Lower lobe of right lung (tissue), 2 donors: Measurements from ENCODE around the gene TIMP3. TPM values are rescaled to one million over a fixed set of nuclear protein-coding genes. Genes with fewer than 3 reads are reported as not detected.

ENCODE experiments used
- ATAC-seq, 2 donors: fragments of 200-7000 bp; cut with Tn5 transposase; one replicate each; pipeline ENCODE4 v1.9.1; 2020 to 2022; ENCODE audit warnings: mild to moderate bottlenecking in 2 of 2, moderate library complexity in 2 of 2
- DNase-seq: peaks from one replicate; pipeline ENCODE4 v3.0.0-alpha.2; 2020
- H3K27ac ChIP-seq: fragments of 200-600 bp; one replicate; pipeline ENCODE4 v1.8.0; 2022
- H3K27me3 ChIP-seq: fragments of 200-600 bp; one replicate; pipeline ENCODE4 v1.8.0; 2022; ENCODE audit warnings: low read depth
- H3K36me3 ChIP-seq: fragments of 200-600 bp; one replicate; pipeline ENCODE4 v1.8.0; 2022; ENCODE audit warnings: mild to moderate bottlenecking
- H3K4me1 ChIP-seq: fragments of 200-600 bp; one replicate; pipeline ENCODE4 v1.8.0; 2022
- H3K4me3 ChIP-seq: fragments of 200-600 bp; one replicate; pipeline ENCODE4 v1.8.0; 2022; ENCODE audit warnings: mild to moderate bottlenecking
- H3K9me3 ChIP-seq: fragments of 200-600 bp; one replicate; pipeline ENCODE4 v1.8.0; 2022
- CTCF ChIP-seq: fragments of 200-600 bp; IDR thresholded peaks from one replicate; pipeline ENCODE4 v1.8.0; 2022; ENCODE audit warnings: antibody characterized with exemption, mild to moderate bottlenecking
- intact Hi-C: fragments of 100-400 bp; cut with DNase I; formaldehyde crosslinking; loops from one replicate; pipeline ENCODE4 v1.11.0; 2022
- total RNA-seq: library from RNA; stranded (reverse); fragmentation: NEBNext Ultra II Directional; extraction: Animal tissue kit (Norgen Biotek cat#: 25700); gene quantifications from one replicate; pipeline ENCODE4 v1.2.1, GENCODE V29; 2021
- donor health status: DM: no; HTN: yes; CAD: no; lungs with severe emphysema.

TIMP3 gene
- total RNA-seq, 1 donor from 2014 or later = 390 TPM

GRCh38 chr22:32854351-32854804 lies 52.9 kb downstream of the TIMP3 start:
- Histone ChIP-seq H3K27ac (peak overlapping the region; percentile 78), H3K27me3 (no peaks in the 10 kb centered on the region), H3K9me3 (no peaks in the 10 kb centered on the region), H3K36me3 (peaks cover 80% of the 10 kb centered on the region), H3K4me3 (no peak overlapping the region), H3K4me1 (peaks cover 52% of the 10 kb centered on the region)
- DNase-seq = no peak
- intact Hi-C loops = no loop called here
- TF ChIP-seq CTCF = no peak
- ATAC-seq = no peak

GRCh38 chr22:32855045-32855756 lies 53.7 kb downstream of the TIMP3 start:
- Histone ChIP-seq H3K27ac (peak overlapping the region; percentile 16), H3K27me3 (no peaks in the 10 kb centered on the region), H3K9me3 (no peaks in the 10 kb centered on the region), H3K36me3 (peaks cover 80% of the 10 kb centered on the region), H3K4me1 (peaks cover 44% of the 10 kb centered on the region), H3K4me3 (no peak overlapping the region)
- no peak for ATAC-seq
- no peak for DNase-seq
- TF ChIP-seq CTCF = no peak
- intact Hi-C loops = no loop called here

GRCh38 chr22:32858121-32858703 lies 56.7 kb downstream of the TIMP3 start:
- Histone ChIP-seq H3K4me1 (peaks cover 14% of the 10 kb centered on the region), H3K27ac (peak overlapping the region; percentile 28), H3K36me3 (peaks cover 88% of the 10 kb centered on the region), H3K4me3 (no peak overlapping the region), H3K9me3 (no peaks in the 10 kb centered on the region), H3K27me3 (no peaks in the 10 kb centered on the region)
- ATAC-seq = peak; percentile 43 to 58
- no peak for DNase-seq
- intact Hi-C loops = no loop called here
- no peak for TF ChIP-seq CTCF

DNA sequence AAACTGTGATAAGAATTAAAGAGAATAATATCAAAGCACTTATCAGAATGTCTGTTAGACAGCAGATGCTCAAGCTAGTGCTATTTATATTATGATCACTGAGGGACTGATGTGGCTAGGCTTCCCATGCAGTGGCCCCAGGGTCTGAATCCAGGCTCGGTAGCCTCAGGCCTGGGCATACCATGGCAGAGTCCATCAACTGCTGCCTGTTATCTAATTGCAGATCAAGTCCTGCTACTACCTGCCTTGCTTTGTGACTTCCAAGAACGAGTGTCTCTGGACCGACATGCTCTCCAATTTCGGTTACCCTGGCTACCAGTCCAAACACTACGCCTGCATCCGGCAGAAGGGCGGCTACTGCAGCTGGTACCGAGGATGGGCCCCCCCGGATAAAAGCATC lies 57.5 kb downstream of the TIMP3 start:
- intact Hi-C loops = no loop called here
- ATAC-seq (no peak), DNase-seq (no peak)
- no peak for TF ChIP-seq CTCF
- H3K36me3 ChIP-seq = peaks cover 82% of the 10 kb centered on the region
- H3K4me3 ChIP-seq = no peak overlapping the region
- H3K27me3 ChIP-seq = no peaks in the 10 kb centered on the region
- H3K9me3 ChIP-seq = no peaks in the 10 kb centered on the region
- H3K27ac ChIP-seq = peak overlapping the region; percentile 12
- H3K4me1 ChIP-seq = peaks cover 6% of the 10 kb centered on the region

- no peaks in the 10 kb centered on the region for H3K4me1 ChIP-seq
- H3K27me3 ChIP-seq = no peaks in the 10 kb centered on the region
- intact Hi-C loops = no loop called here
- no peak overlapping the region for H3K27ac ChIP-seq
- TF ChIP-seq CTCF = no peak
- H3K4me3 ChIP-seq = no peak overlapping the region
- no peak for DNase-seq
- H3K9me3 ChIP-seq = no peaks in the 10 kb centered on the region
- peaks cover 74% of the 10 kb centered on the region for H3K36me3 ChIP-seq
- ATAC-seq = no peak
These were observed 58.2 kb downstream of the TIMP3 start for GRCh38 chr22:32859743-32860142.
